Measurements from ENCODE around the gene CATSPERZ. TPM values are rescaled to one million over a fixed set of nuclear protein-coding genes. Genes with fewer than 3 reads are reported as not detected.

CATSPERZ gene
- total and polyA plus RNA-seq, 10 donors: 0.09 to 0.48 TPM; not detected in 8

DNA sequence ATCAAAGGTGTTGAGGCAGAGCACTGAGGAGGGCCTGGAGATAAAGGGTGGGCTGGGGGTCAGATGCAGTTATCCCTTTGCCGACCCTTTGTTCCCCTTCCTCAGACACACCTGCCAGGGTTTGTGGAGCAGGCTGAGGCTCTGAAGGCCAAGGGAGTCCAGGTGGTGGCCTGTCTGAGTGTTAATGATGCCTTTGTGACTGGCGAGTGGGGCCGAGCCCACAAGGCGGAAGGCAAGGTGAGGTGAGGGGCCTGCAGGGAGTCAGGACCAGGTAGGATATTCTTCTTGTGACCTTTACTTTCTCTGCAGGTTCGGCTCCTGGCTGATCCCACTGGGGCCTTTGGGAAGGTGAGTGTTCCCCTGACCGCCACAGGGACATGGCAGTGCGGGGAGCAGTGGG is 20.4 kb downstream of the CATSPERZ start:
- no peak for DNase-seq
- WGBS, 5 donors: 94 to 98% (median 96%) methylated on average over 7 of the region's 7 CpGs
- TF ChIP-seq POLR2AphosphoS5 (IDR thresholded peaks at IDR 0.05) (no peak), POLR2A (IDR thresholded peaks at IDR 0.05) (no peak)
- TF ChIP-seq, protein P1, sequence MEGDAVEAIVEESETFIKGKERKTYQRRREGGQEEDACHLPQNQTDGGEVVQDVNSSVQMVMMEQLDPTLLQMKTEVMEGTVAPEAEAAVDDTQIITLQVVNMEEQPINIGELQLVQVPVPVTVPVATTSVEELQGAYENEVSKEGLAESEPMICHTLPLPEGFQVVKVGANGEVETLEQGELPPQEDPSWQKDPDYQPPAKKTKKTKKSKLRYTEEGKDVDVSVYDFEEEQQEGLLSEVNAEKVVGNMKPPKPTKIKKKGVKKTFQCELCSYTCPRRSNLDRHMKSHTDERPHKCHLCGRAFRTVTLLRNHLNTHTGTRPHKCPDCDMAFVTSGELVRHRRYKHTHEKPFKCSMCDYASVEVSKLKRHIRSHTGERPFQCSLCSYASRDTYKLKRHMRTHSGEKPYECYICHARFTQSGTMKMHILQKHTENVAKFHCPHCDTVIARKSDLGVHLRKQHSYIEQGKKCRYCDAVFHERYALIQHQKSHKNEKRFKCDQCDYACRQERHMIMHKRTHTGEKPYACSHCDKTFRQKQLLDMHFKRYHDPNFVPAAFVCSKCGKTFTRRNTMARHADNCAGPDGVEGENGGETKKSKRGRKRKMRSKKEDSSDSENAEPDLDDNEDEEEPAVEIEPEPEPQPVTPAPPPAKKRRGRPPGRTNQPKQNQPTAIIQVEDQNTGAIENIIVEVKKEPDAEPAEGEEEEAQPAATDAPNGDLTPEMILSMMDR (IDR thresholded peaks at IDR 0.05 in 8 of 11, conservative IDR thresholded peaks at IDR 0.05 in 3 of 11): no peak
- no peaks in the 10 kb centered on the region for H3K9me3 ChIP-seq
- H3K4me3 ChIP-seq: no peak overlapping the region
- intact Hi-C loops (cut with DNase I; ENCODE audit: low total_unique reads): no loop called here
- peaks cover 0 to 52% (median 25%) of the 10 kb centered on the region in 6 donors for H3K36me3 ChIP-seq
- H3K27me3 ChIP-seq (replicated peaks in 1 of 7): no peaks in the 10 kb centered on the region
- H3K27ac ChIP-seq: no peak overlapping the region
- peaks cover 4 to 56% (median 31%) of the 10 kb centered on the region in 6 donors for H3K4me1 ChIP-seq

DNA sequence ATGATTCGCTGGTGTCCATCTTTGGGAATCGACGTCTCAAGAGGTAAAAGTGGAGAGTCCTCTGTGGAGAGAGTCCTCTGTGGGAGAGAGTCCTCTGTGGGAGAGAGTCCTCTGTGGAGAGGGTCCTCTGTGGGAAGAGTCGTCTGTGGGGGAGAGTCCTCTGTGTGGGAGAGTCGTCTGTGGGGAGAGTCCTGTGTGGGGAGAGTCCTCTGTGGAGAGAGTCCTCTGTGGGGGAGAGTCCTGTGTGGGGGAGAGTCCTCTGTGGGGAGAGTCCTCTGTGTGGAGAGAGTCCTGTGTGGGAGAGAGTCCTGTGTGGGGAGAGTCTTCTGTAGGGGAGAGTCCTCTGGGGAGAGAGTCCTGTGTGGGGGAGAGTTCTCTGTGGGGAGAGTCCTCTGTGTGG is 20.9 kb downstream of the CATSPERZ start:
- no peak for TF ChIP-seq POLR2AphosphoS5 (IDR thresholded peaks at IDR 0.05)
- TF ChIP-seq POLR2A (IDR thresholded peaks at IDR 0.05): no peak
- TF ChIP-seq, protein P1 (IDR thresholded peaks at IDR 0.05 in 8 of 11, conservative IDR thresholded peaks at IDR 0.05 in 3 of 11): no peak
- Histone ChIP-seq H3K36me3 (peaks cover 0 to 47% (median 21%) of the 10 kb centered on the region in 6 donors), H3K4me3 (no peak overlapping the region), H3K4me1 (peaks cover 4 to 52% (median 31%) of the 10 kb centered on the region in 6 donors), H3K27me3 (replicated peaks in 1 of 7) (no peaks in the 10 kb centered on the region), H3K9me3 (no peaks in the 10 kb centered on the region), H3K27ac (no peak overlapping the region)
- intact Hi-C loops (cut with DNase I; ENCODE audit: low total_unique reads): no loop called here
- WGBS, 5 donors: 83 to 94% (median 91%) methylated on average over 5 of the region's 5 CpGs
- DNase-seq: no peak

DNA sequence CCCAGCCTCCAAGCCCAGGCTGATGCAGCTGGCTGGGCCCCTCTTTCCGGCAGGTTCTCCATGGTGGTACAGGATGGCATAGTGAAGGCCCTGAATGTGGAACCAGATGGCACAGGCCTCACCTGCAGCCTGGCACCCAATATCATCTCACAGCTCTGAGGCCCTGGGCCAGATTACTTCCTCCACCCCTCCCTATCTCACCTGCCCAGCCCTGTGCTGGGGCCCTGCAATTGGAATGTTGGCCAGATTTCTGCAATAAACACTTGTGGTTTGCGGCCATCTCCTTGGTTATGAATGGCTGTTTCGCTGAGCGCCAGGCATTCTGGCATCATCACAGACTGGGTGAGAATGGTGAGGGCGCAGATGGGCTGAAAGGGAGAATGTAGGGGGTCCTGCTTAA is 21.4 kb downstream of the CATSPERZ start:
- no peaks in the 10 kb centered on the region for H3K9me3 ChIP-seq
- no peak for DNase-seq
- no peak overlapping the region for H3K4me3 ChIP-seq
- intact Hi-C loops (cut with DNase I; ENCODE audit: low total_unique reads): no loop called here
- no peak overlapping the region for H3K27ac ChIP-seq
- H3K36me3 ChIP-seq: peaks cover 0 to 42% (median 18%) of the 10 kb centered on the region in 6 donors
- peaks cover 4 to 47% (median 28%) of the 10 kb centered on the region in 6 donors for H3K4me1 ChIP-seq
- no peaks in the 10 kb centered on the region for H3K27me3 ChIP-seq (replicated peaks in 1 of 7)
- WGBS, 5 donors: 91 to 98% (median 95%) methylated on average over 4 to 5 of the region's 5 CpGs
- TF ChIP-seq, protein P1 (IDR thresholded peaks at IDR 0.05 in 8 of 11, conservative IDR thresholded peaks at IDR 0.05 in 3 of 11): no peak
- TF ChIP-seq POLR2AphosphoS5 (IDR thresholded peaks at IDR 0.05) (no peak), POLR2A (IDR thresholded peaks at IDR 0.05) (no peak)

DNA sequence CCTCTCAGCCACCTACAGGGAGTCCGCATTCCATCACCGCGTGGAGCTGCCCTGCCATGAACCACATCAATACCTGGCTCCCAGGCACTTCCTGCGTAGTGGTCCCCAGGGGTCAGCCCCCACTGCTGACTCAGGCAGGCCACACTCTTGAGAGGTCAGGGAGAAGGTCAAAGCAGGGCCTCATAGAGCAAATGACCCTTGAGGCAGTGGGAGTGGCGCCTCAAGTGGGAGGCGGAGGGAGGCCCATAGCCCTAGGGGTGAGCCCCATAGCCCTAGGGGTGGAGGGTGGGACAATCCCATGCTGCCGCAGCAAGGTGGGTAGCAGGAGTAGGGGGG is 22.7 kb downstream of the CATSPERZ start:
- Histone ChIP-seq H3K4me3 (no peak overlapping the region), H3K9me3 (peaks cover 0 to 6% (median 0%) of the 10 kb centered on the region in 8 donors), H3K27ac (peak overlapping the region in 1 of 8 donors; percentile 41), H3K27me3 (replicated peaks in 1 of 7) (no peaks in the 10 kb centered on the region), H3K4me1 (peaks cover 4 to 40% (median 18%) of the 10 kb centered on the region in 6 donors), H3K36me3 (peaks cover 0 to 42% (median 18%) of the 10 kb centered on the region in 6 donors)
- TF ChIP-seq, protein P1 (IDR thresholded peaks at IDR 0.05 in 8 of 11, conservative IDR thresholded peaks at IDR 0.05 in 3 of 11): no peak
- peak in 2 of 3 donors; percentile 17 to 32 for TF ChIP-seq POLR2AphosphoS5 (IDR thresholded peaks at IDR 0.05)
- DNase-seq: no peak
- 74 to 92% (median 89%) methylated on average over 6 to 7 of the region's 7 CpGs for WGBS, 5 donors
- intact Hi-C loops (cut with DNase I; ENCODE audit: low total_unique reads): no loop called here

All from spleen (tissue), 11 donors.